Left forelimb (tissue), 1 donor: ENCODE measurements around the gene MVB12B.

Experiments
- DNase-seq: peaks from one replicate; pipeline ENCODE4 v3.0.0-alpha.2; 2018; ENCODE audit warnings: low spot score

MVB12B gene

GRCh38 chr9:126331964-126332748 lies 5.5 kb downstream of the MVB12B start:
- DNase-seq, result no peak

- DNase-seq, result no peak
These were observed 8.3 kb downstream of the MVB12B start for GRCh38 chr9:126334721-126335621.

- no peak for DNase-seq
These were observed 9.5 kb downstream of the MVB12B start for GRCh38 chr9:126335837-126336735.

- DNase-seq, result no peak
These were observed 10.2 kb downstream of the MVB12B start for GRCh38 chr9:126336736-126337325.

- DNase-seq, result no peak
These were observed 11.2 kb downstream of the MVB12B start for GRCh38 chr9:126337729-126338372.

- DNase-seq, result no peak
These were observed 12.3 kb downstream of the MVB12B start for GRCh38 chr9:126338945-126339344.

GRCh38 chr9:126341426-126341825 lies 14.8 kb downstream of the MVB12B start:
- DNase-seq, result no peak

GRCh38 chr9:126341902-126342301 lies 15.3 kb downstream of the MVB12B start:
- DNase-seq, result no peak

GRCh38 chr9:126342621-126343031 lies 16.0 kb downstream of the MVB12B start:
- no peak for DNase-seq

GRCh38 chr9:126343271-126343700 lies 16.7 kb downstream of the MVB12B start:
- DNase-seq, result no peak

- DNase-seq, result no peak
These were observed 19.4 kb downstream of the MVB12B start for GRCh38 chr9:126346031-126346430.

- DNase-seq, result no peak
These were observed 20.5 kb downstream of the MVB12B start for GRCh38 chr9:126347093-126347492.

GRCh38 chr9:126347911-126348760 lies 21.5 kb downstream of the MVB12B start:
- no peak for DNase-seq

- no peak for DNase-seq
These were observed 22.4 kb downstream of the MVB12B start for GRCh38 chr9:126348911-126349550.

- no peak for DNase-seq
These were observed 28.5 kb downstream of the MVB12B start for GRCh38 chr9:126354887-126355770.

- DNase-seq, result no peak
These were observed 30.4 kb downstream of the MVB12B start for GRCh38 chr9:126357074-126357473.

GRCh38 chr9:126360073-126360472 lies 33.4 kb downstream of the MVB12B start:
- DNase-seq, result no peak

- DNase-seq, result no peak
These were observed 35.2 kb downstream of the MVB12B start for GRCh38 chr9:126361810-126362238.
